ENCODE results near the gene LRIG1.

GRCh38 chr3:66470285-66470684 is 30.5 kb downstream of the LRIG1 start:
- TF ChIP-seq CTCF (IDR thresholded peaks at IDR 0.05; ENCODE audit: insufficient read depth, low read length), result no peak
- no peak for TF ChIP-seq REST (IDR thresholded peaks at IDR 0.05; ENCODE audit: insufficient replicate concordance, low read depth)
